ENCODE results near the gene LIPT1.
"Not testable (repeated sequence)": the region's sequence is repeated elsewhere in the genome, so short reads cannot be mapped to it uniquely, and the experiment has no call there.

Gene LIPT1

GRCh38 chr2:99154643-99155536, at the start of gene LIPT1, which contains the start of gene TSGA10:
TSS of gene LIPT1 (plus strand) at chr2:99154967. CDS start at chr2:99161958, 6,991 bp downstream.
TSS of gene TSGA10 (minus strand) at chr2:99154942. CDS start at chr2:99109439, 45,503 bp downstream.
- in situ Hi-C loops (cut with MboI; ENCODE audit: low pct_unique_long_range_greater_than_20kb, low sequenced_read_pairs), result no loop called here
- peak; percentile 92 for DNase-seq

GRCh38 chr2:99106913-99107312, 47.9 kb upstream of the LIPT1 start:
- in situ Hi-C loops (cut with MboI; ENCODE audit: low pct_unique_long_range_greater_than_20kb, low sequenced_read_pairs), result no loop called here
- DNase-seq, result peak; percentile 16

GRCh38 chr2:99111236-99111635, 43.5 kb upstream of the LIPT1 start:
- DNase-seq, result no peak
- in situ Hi-C loops (cut with MboI; ENCODE audit: low pct_unique_long_range_greater_than_20kb, low sequenced_read_pairs), result no loop called here

- no peak for DNase-seq
- in situ Hi-C loops (cut with MboI; ENCODE audit: low pct_unique_long_range_greater_than_20kb, low sequenced_read_pairs), result no loop called here
These were observed 42.8 kb upstream of the LIPT1 start for GRCh38 chr2:99111945-99112344.

- in situ Hi-C loops (cut with MboI; ENCODE audit: low pct_unique_long_range_greater_than_20kb, low sequenced_read_pairs), result no loop called here
- DNase-seq, result no peak
These were observed 42.1 kb upstream of the LIPT1 start for GRCh38 chr2:99112617-99113016.

- no peak for DNase-seq
- in situ Hi-C loops (cut with MboI; ENCODE audit: low pct_unique_long_range_greater_than_20kb, low sequenced_read_pairs), result no loop called here
These were observed 26.8 kb upstream of the LIPT1 start for GRCh38 chr2:99127981-99128380.

GRCh38 chr2:99135044-99135556, 19.7 kb upstream of the LIPT1 start:
- in situ Hi-C loops (cut with MboI; ENCODE audit: low pct_unique_long_range_greater_than_20kb, low sequenced_read_pairs); DNase-seq: not testable (repeated sequence)

GRCh38 chr2:99139003-99139402, 15.8 kb upstream of the LIPT1 start:
- DNase-seq, result no peak
- in situ Hi-C loops (cut with MboI; ENCODE audit: low pct_unique_long_range_greater_than_20kb, low sequenced_read_pairs), result no loop called here

GRCh38 chr2:99140056-99140859, 14.5 kb upstream of the LIPT1 start:
- in situ Hi-C loops (cut with MboI; ENCODE audit: low pct_unique_long_range_greater_than_20kb, low sequenced_read_pairs), result no loop called here

GRCh38 chr2:99140860-99141109, 14.0 kb upstream of the LIPT1 start:
- in situ Hi-C loops (cut with MboI; ENCODE audit: low pct_unique_long_range_greater_than_20kb, low sequenced_read_pairs), result no loop called here
- DNase-seq, result no peak

More at GRCh38 chr2:99140056-99140859, 14.5 kb upstream of the LIPT1 start:
- no peak for DNase-seq

- in situ Hi-C loops (cut with MboI; ENCODE audit: low pct_unique_long_range_greater_than_20kb, low sequenced_read_pairs), result no loop called here
These were observed 13.4 kb upstream of the LIPT1 start, which contains the start of gene C2orf15 for GRCh38 chr2:99141110-99142108. TSS of gene C2orf15 (plus strand) at chr2:99141707. CDS start at chr2:99150559, 8,852 bp downstream.

GRCh38 chr2:99150706-99151105, 4.1 kb upstream of the LIPT1 start:
- in situ Hi-C loops (cut with MboI; ENCODE audit: low pct_unique_long_range_greater_than_20kb, low sequenced_read_pairs), result no loop called here
- no peak for DNase-seq

More at GRCh38 chr2:99141110-99142108, 13.4 kb upstream of the LIPT1 start, which contains the start of gene C2orf15:
- peak; percentile 94 for DNase-seq

GRCh38 chr2:99152199-99152895, 2.4 kb upstream of the LIPT1 start:
- in situ Hi-C loops (cut with MboI; ENCODE audit: low pct_unique_long_range_greater_than_20kb, low sequenced_read_pairs), result no loop called here
- no peak for DNase-seq

GRCh38 chr2:99153921-99154604, 704 bp upstream of the LIPT1 start:
- in situ Hi-C loops (cut with MboI; ENCODE audit: low pct_unique_long_range_greater_than_20kb, low sequenced_read_pairs), result no loop called here
- DNase-seq, result no peak

- in situ Hi-C loops (cut with MboI; ENCODE audit: low pct_unique_long_range_greater_than_20kb, low sequenced_read_pairs), result no loop called here
- peak; percentile 18 for DNase-seq
These were observed 2.1 kb downstream of the LIPT1 start for GRCh38 chr2:99156891-99157290.

GRCh38 chr2:99158599-99158998, 3.8 kb downstream of the LIPT1 start:
- DNase-seq, result no peak
- in situ Hi-C loops (cut with MboI; ENCODE audit: low pct_unique_long_range_greater_than_20kb, low sequenced_read_pairs), result no loop called here

- DNase-seq, result no peak
- in situ Hi-C loops (cut with MboI; ENCODE audit: low pct_unique_long_range_greater_than_20kb, low sequenced_read_pairs), result no loop called here
These were observed 4.8 kb downstream of the LIPT1 start for GRCh38 chr2:99159594-99159993.

- in situ Hi-C loops (cut with MboI; ENCODE audit: low pct_unique_long_range_greater_than_20kb, low sequenced_read_pairs), result no loop called here
- no peak for DNase-seq
These were observed 11.5 kb downstream of the LIPT1 start for GRCh38 chr2:99166218-99166617.

Data from KBM-7 (cell line).